Measurements from ENCODE around the gene ENPP7.
"Not testable (repeated sequence)": the region's sequence is repeated elsewhere in the genome, so short reads cannot be mapped to it uniquely, and the experiment has no call there.

Gene ENPP7

GRCh38 chr17:79749156-79749815 lies 18.5 kb downstream of the ENPP7 start:
- FAIRE-seq = no peak

GRCh38 chr17:79749958-79750357 lies 19.2 kb downstream of the ENPP7 start:
- FAIRE-seq = no peak

- FAIRE-seq = no peak
Measured at GRCh38 chr17:79750650-79751545, 20.2 kb downstream of the ENPP7 start.

GRCh38 chr17:79752175-79752574 lies 21.4 kb downstream of the ENPP7 start:
- no peak for FAIRE-seq

GRCh38 chr17:79754370-79754769 lies 23.6 kb downstream of the ENPP7 start:
- no peak for FAIRE-seq

DNA sequence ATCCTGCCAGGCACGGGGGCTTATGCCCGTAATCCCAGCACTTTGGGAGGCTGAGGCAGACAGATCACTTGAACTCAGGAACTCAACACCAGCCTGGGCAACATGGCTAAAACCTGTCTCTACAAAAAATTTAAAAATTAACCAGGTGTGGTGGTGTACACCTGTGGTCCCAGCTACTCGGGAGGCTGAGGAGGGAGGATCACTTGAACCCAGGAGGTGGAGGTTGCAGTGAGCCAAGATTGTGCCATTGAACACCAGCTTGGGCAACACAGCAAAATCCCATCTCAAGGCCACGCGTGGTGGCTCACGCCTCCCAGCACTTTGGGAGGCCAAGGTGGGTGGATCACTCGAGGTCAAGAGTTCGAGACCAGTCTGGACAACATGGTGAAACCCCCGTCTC lies 24.2 kb downstream of the ENPP7 start:
- not testable (repeated sequence) for FAIRE-seq

DNA sequence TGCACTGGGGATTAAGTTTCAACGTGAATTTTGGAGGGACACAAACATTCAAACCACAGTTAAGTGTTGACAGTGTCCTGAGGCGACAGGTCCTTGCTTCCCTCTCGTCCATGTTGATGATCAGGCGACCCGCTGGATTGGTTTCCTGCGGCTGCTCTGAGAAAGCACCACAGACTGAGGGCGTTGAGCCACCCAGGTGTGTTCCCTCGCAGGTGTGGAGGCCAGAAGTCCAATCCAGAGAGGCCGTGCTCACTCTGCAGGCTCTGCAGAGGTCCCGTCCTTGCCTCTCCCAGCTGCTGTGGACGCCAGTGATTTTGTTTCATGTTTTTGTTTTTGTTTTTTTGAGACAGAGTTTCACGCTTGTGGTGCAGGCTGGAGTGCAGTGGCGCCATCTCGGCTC lies 24.8 kb downstream of the ENPP7 start:
- FAIRE-seq = no peak

DNA sequence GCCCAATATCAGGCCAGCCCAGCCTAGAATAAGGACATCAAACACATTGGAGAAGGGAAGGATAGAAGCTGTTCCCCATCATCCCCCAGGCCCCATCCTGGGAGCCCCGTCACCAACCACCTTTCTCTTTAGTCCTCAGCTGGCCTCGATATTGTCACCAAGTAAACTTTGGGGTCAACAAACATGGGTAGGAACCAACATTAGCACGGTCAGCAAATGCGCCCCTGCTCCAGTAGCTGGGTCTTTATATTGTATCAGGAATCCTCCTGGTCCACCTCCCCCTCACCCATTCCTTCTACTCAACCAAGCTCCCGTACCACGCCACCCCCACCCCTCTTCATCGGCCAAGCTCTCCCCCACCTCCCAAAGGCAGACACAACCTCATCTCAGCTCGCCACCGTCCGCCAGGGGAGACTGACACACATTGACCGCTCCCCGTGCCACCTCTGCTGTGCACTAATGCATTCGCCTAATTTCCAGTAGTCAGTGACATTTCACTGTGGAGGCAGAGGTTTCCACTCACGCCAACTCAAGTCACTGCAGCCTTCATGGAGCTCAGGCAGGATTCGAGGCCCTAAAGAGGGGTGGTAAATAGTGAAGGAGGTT lies 26.5 kb downstream of the ENPP7 start:
- no peak for FAIRE-seq

DNA sequence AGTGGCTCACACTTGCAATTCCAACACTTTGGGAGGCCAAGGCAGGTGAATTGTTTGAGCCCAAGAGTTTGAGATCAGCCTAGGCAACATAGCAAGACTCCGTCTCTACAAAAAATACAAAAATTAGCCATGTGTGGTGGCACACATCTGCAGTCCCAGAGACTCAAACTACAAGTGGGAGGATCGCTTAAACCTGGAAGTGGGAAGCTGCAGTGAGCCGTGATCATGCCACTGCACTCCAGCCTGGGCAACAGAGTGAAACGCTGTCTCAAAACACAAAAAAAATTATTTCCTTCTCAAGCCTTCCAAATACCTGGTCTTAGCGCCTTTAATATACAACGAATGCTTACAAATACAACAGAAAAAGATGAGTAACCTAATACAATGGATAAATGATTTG lies 27.5 kb downstream of the ENPP7 start:
- no peak for FAIRE-seq

DNA sequence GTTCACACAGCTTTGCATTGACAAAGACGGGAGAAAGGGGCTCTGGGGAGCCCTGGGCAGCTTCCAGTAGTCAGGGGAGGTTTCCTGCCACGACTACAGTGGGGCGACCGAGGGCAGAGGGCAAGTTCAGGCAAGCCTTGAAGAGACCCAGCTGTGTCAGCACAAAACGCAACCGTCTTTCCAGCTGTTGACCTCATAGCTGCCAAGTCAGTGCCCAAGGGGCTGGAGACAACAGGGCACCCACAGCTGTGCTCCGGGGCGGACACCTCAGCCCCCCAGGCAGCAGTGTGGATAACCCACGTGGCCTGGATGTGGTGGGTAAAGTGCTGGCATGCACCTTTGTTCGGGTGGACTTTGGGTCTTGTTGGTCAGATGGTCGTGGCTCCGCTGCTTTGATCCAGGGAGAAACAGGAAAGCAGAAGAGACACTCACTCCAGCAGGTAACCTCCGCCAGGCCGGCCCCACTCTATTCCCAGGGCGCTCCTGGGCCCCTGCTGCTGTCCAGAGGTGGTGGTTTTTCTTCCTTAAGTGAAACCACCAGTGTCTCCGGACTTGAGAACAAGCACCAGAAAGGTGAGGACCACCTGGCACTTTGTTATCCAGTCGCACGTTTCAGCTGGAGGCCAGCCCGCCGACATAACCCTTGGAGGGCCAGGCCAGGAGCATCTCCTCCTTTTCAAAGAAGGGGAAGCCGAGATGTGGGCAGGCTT lies 29.6 kb downstream of the ENPP7 start:
- FAIRE-seq = no peak

DNA sequence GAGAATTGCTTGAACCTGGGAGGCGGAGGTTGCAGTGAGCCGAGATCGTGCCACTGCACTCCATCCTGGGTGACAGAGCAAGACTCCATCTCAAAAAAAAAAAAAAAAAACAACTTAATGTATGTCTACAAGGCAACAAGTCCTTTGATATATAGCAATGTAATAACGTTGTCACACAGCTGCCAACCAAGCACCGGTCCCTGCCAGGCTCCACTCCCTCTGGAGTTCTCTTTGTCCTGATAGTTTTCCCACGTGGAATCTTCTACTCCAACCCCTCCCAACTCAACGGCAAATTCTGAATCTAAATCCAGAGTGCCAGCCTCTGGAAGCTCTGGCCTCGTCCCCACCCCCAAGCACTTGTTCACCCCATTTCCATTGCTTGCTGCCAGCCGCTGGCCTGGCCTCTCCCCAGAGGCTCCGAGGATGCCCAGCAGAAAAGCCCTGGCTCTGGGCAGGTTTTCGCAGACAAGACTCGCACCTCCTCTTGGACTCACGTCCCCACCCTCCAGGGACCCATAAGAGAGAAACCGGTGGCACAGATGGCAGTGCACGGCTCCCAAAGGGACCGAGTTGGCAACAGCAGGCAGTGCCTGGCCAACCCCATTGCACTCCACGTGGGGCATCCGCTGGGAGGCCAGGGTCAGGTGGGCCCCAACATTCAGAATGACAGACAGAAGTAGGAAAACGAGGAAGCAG lies 31.3 kb downstream of the ENPP7 start:
- FAIRE-seq = no peak

GRCh38 chr17:79765708-79766107 lies 35.0 kb downstream of the ENPP7 start:
- no peak for FAIRE-seq

DNA sequence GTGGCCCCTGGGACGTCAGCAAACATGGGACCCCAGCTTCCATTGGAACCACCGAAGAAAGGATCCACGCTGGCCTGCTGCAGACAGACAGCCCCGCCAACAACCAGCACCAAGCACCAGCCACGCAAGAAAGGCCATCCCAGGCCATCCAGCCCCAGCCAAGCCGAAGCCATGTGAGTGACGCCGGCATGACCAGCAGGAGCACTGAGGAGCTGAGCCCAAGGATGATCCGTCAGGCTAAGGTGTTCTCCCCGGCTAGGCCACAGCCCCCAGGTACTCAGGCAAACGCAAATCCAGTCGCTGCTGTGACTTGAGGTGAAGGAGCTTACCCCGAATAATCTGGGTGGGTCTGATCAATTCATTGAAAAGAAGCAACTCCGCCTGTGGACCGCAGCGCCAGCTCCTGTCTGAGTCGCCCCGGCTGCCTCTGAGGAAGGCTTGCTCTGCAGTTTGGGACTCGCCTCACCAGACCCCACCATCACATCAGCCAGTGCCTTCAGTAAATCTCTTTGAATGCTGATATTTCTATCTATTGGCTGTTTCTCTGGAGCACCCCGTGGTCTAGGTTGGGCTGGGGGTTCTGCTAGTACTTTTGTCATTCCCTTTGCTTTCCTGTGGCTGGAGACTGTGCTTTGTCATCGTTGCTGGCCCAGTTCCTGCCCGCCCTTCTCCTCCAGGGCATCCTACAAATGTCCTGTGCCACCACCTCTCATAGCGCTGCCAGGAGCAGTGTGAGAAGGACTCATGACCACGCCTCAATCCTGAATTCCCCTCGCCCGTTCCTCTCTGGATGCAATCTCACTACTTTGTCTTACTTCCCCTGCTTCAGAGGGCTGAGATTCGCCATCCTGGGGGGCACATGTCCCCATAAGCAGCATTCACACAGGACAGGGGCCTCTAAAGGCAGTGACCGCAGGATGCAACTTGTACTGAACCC lies 39.1 kb downstream of the ENPP7 start:
- FAIRE-seq = no peak

DNA sequence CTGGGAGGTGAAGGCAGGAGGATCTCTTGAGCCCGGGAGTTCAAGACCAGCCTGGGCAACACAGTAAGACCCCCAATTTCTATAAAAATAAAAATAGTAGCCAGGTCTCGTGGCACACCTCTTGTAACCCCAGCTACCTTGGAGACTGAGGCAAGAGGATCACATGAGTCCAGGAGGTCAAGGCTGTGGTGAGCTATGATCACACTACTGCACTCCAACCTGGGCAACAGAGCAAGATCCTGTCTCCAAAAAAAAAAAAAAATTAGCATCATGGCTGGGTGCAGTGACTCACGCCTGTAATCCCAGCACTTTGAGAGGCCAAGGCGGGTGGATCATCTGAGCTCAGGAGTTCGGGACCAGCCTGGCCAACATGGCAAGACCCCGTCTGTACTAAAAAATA lies 40.5 kb downstream of the ENPP7 start:
- FAIRE-seq = no peak

- not testable (repeated sequence) for FAIRE-seq
Measured at GRCh38 chr17:79772726-79773125, 42.0 kb downstream of the ENPP7 start.

- no peak for FAIRE-seq
Measured at GRCh38 chr17:79774561-79774975, 43.8 kb downstream of the ENPP7 start.

GRCh38 chr17:79775632-79776031 lies 44.9 kb downstream of the ENPP7 start:
- no peak for FAIRE-seq

- FAIRE-seq = no peak
Measured at GRCh38 chr17:79776376-79777119, 45.8 kb downstream of the ENPP7 start.

DNA sequence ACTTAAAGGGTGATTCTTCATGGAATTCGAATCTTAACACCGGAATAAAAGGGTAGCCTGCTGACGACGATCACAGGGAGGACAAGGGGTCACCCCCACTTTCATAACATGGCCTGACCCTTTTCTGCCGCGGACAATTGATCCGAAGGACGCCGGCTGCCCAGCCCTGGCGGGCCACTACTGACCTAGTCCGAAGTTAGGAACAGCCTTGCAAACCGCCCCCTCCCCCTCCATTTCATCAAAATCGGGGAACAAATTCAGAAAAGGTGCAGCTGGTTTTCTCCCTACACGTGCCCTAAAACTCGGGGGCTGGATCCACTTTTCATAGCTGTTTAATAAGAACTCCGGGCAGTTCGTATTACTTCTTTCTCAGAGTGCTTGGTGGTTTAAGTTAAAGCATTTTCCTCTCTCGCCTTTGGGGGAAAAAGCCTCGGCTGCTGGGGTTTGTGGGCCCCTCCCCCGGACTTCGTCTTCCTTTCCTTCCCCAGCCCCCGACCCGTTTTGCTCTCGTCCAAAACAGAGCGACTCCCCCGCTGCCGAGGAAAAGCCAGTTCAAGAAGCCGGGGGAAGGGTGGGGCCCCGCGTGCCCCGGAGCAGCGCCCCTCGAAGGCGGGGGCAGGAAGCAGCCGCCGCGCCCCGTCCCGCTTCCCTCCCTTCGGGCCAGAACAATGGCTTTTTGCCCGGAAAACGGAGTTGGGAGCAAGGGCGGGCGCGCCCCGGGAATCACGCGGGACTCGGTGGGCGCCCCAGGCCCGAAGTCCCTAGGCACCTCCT lies 46.6 kb downstream of the ENPP7 start:
- no peak for FAIRE-seq

All from endometrium (tissue), 2 donors.